ENCODE measurements around the gene ZNF771. TPM values are rescaled to one million over a fixed set of nuclear protein-coding genes. Genes with fewer than 3 reads are reported as not detected.

The ZNF771 gene
- total RNA-seq, 8 experiments from 2014 or later: 1.6 to 6.9 (median 3.7) TPM

DNA sequence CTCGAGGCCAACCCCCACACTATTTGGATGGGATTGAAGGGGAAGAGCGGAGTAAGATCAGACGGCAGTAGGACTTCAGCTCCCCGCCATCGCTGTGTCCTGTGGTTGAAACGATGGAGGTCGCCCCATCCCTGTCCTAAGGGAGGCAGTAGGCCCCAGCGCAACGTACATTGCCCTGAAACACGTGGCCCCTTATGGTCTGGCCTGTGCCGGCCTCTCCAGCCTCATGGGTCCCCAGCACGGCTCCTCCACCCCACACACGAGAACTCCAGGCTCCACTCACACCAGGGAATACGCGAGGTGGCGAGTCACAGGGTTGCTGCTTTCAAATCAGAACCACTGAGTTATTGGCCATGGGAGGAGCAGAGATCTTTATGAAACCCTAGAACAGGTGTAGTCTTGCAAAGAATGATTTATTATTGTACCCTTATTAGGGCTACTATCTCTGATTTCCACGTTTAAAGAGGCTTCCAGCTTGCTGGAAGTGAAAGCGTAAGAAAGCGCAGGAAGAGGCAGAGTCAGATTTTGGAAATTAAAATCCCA is 23.1 kb downstream of the ZNF771 start:
- Histone ChIP-seq H3K4me3 (peak overlapping the region; percentile 11 to 70 (median 56)), H3K27ac (peak overlapping the region; percentile 78 to 79), H3K4me1 (replicated peaks in 1 of 2) (peaks cover 10 to 16% of the 10 kb centered on the region in 2 donors)
- WGBS, 10 experiments: 28 to 100% (median 84%) methylated on average over 2 to 12 of the region's 19 CpGs; no CpG with 5 or more reads in 1 of the 10 experiments
- in situ Hi-C loops (cut with MboI; ENCODE audit: low pct_unique_long_range_greater_than_20kb in 2 of 9, low sequenced_read_pairs in 9 of 9, unreplicated experiment in 9 of 9): loop anchor here in 5 of 9 experiments (25.0 kb wide), 1 partner anchor 207 kb away; no protein-coding TSS in a partner anchor
- peak; percentile 16 to 72 (median 50) for ATAC-seq (replicated peaks in 6 of 8)

- no peak for ATAC-seq (replicated peaks in 6 of 8)
- Histone ChIP-seq H3K27ac (no peak overlapping the region), H3K4me1 (replicated peaks in 1 of 2) (peaks cover 6 to 8% of the 10 kb centered on the region in 2 donors), H3K4me3 (no peak overlapping the region)
- WGBS, 10 experiments: 10 to 71% (median 55%) methylated on average over 1 to 4 of the region's 4 CpGs; no CpG with 5 or more reads in 2 of the 10 experiments
- in situ Hi-C loops (cut with MboI; ENCODE audit: low pct_unique_long_range_greater_than_20kb in 2 of 9, low sequenced_read_pairs in 9 of 9, unreplicated experiment in 9 of 9): loop anchor here in 5 of 9 experiments (25.0 kb wide), 1 partner anchor 202 kb away; no protein-coding TSS in a partner anchor
Observed at GRCh38 chr16:30434852-30435251, 27.4 kb downstream of the ZNF771 start.

DNA sequence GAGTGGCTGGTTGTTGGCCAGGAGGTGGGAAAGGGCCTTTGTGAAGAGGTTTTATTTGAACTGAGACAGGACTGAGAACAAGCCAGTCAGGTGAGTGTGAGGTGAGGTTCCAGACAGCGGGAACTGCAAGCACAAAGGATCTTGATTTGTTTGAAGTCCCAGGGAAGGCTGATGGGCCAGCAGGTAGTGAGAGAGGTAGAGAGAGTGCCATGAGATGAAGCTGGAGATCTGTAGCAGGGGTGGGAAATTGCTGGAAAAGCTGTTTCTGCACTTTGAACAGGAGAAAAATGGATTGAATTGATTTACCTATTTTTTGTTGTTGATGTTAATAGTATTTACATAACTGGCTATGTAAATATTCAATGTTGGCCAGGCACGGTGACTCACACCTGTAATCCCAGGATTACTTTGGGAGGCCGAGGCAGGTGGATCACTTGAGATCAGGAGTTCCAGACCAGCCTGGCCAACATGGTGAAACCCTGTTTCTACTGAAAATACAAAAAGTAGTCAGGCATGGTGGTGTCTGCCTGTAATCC is 30.2 kb downstream of the ZNF771 start:
- Histone ChIP-seq H3K4me3 (no peak overlapping the region), H3K4me1 (replicated peaks in 1 of 2) (no peaks in the 10 kb centered on the region), H3K27ac (no peak overlapping the region)
- WGBS, 10 experiments: 0 to 83% (median 67%) methylated on average over 1 to 3 of the region's 3 CpGs; no CpG with 5 or more reads in 5 of the 10 experiments
- in situ Hi-C loops (cut with MboI; ENCODE audit: low pct_unique_long_range_greater_than_20kb in 2 of 9, low sequenced_read_pairs in 9 of 9, unreplicated experiment in 9 of 9): loop anchor here in 5 of 9 experiments (25.0 kb wide), 1 partner anchor 200 kb away; no protein-coding TSS in a partner anchor
- no peak for ATAC-seq (replicated peaks in 6 of 8)

GRCh38 chr16:30438835-30439234 is 31.4 kb downstream of the ZNF771 start:
- no peak overlapping the region for H3K27ac ChIP-seq
- H3K4me3 ChIP-seq: no peak overlapping the region
- WGBS, 10 experiments: 23 to 96% (median 80%) methylated on average over 1 to 5 of the region's 5 CpGs; no CpG with 5 or more reads in 1 of the 10 experiments
- no peak for ATAC-seq (replicated peaks in 6 of 8)
- in situ Hi-C loops (cut with MboI; ENCODE audit: low pct_unique_long_range_greater_than_20kb in 2 of 9, low sequenced_read_pairs in 9 of 9, unreplicated experiment in 9 of 9): loop anchor here in 5 of 9 experiments (25.0 kb wide), 1 partner anchor 198 kb away; no protein-coding TSS in a partner anchor
- H3K4me1 ChIP-seq (replicated peaks in 1 of 2): peaks cover 0 to under 1% of the 10 kb centered on the region in 2 donors

DNA sequence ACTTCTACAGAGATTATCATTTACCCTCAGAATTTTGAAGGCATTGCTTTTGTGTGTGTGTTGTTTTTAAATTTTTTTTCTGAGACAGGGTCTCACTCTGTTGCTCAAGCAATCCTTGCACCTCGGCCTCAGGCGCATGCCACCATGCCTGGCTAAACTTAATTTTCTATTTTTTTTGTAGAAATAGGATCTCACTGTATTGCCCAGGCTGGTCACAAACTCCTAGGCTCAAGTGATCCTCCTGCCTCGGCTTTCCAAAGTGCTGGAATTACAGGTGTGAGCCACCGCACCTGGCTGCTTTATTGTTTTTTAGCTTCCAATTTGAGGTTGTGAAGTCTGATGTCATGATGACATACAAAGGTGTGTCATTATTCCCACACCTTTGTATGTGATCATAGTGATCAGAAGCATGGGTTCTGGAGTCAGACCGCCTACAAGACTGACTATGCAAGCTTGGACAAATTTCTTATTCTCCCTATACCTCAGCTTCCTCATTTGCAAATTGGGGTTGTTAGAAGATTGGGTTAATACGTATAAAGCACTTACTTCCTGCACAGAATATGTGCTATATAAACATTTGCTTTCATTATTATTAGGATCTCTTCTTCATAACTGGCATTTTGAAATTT is 32.4 kb downstream of the ZNF771 start:
- Histone ChIP-seq H3K4me1 (replicated peaks in 1 of 2) (peaks cover 8 to 10% of the 10 kb centered on the region in 2 donors), H3K27ac (no peak overlapping the region), H3K4me3 (no peak overlapping the region)
- ATAC-seq (replicated peaks in 6 of 8): no peak
- in situ Hi-C loops (cut with MboI; ENCODE audit: low pct_unique_long_range_greater_than_20kb in 2 of 9, low sequenced_read_pairs in 9 of 9, unreplicated experiment in 9 of 9): loop anchor here in 5 of 9 experiments (25.0 kb wide), 1 partner anchor 197 kb away; no protein-coding TSS in a partner anchor
- 57 to 89% (median 78%) methylated on average over 1 to 6 of the region's 6 CpGs; no CpG with 5 or more reads in 1 of the 10 experiments for WGBS, 10 experiments

DNA sequence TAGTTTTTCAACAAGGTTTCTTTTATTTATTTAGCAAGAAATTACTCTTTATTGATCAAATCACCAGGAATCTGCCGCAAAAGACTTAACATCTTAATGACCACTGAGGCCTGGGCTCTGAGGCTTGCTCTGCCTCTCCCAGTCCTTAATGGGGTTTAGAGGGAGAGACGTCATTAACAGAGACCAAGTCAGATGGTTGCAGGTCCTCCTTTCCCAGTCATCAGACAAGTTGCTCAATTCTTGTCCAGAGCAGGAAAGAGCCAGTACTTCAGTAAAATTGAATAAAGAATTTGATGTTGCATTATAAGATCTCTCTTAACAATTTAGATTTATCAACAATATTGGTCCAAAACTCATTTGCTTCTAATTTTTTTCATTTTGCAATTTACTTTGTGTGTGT is 36.2 kb downstream of the ZNF771 start:
- Histone ChIP-seq H3K4me1 (replicated peaks in 1 of 2) (peaks cover 14% of the 10 kb centered on the region in 2 donors), H3K4me3 (peak overlapping the region in 2 of 5 donors; percentile 57 to 81), H3K27ac (no peak overlapping the region)
- in situ Hi-C loops (cut with MboI; ENCODE audit: low pct_unique_long_range_greater_than_20kb in 2 of 9, low sequenced_read_pairs in 9 of 9, unreplicated experiment in 9 of 9): loop anchor here in 5 of 9 experiments (25.0 kb wide), 1 partner anchor 194 kb away; no protein-coding TSS in a partner anchor
- WGBS, 10 experiments: 79 to 100% (median 87%) methylated on average over 1 to 2 of the region's 2 CpGs; no CpG with 5 or more reads in 2 of the 10 experiments
- no peak for ATAC-seq (replicated peaks in 6 of 8)

- ATAC-seq (replicated peaks in 6 of 8): no peak
- Histone ChIP-seq H3K4me1 (replicated peaks in 1 of 2) (peaks cover 14% of the 10 kb centered on the region in 2 donors), H3K4me3 (peak overlapping the region; percentile 57 to 90 (median 78)), H3K27ac (peak overlapping the region; percentile 92 to 96)
- in situ Hi-C loops (cut with MboI; ENCODE audit: low pct_unique_long_range_greater_than_20kb in 2 of 9, low sequenced_read_pairs in 9 of 9, unreplicated experiment in 9 of 9): loop anchor here in 5 of 9 experiments (25.0 kb wide), 1 partner anchor 193 kb away; no protein-coding TSS in a partner anchor
- 74 to 97% (median 92%) methylated on average over 2 to 16 of the region's 29 CpGs for WGBS, 10 experiments
Observed at GRCh38 chr16:30444231-30445148, 37.1 kb downstream of the ZNF771 start.

DNA sequence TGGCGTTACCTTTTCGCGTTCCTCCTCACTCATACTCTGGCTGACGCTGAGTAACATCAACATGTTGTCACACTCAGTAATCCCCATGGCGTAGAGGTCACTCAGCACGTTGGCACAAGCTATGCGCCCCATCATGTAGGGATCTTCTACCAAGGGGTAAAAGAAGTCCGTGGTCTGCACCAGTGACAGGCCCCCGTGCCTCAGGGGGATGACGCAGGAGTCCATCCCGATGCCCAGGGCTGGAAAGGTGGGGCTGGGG is 37.7 kb downstream of the ZNF771 start:
- ATAC-seq (replicated peaks in 6 of 8): no peak

GRCh38 chr16:30445408-30446202 is 38.2 kb downstream of the ZNF771 start, which contains the start of gene SEPHS2:
SEPHS2 (minus strand) TSS chr16:30445874; CDS start chr16:30445727, 147 bp downstream.
- ATAC-seq (replicated peaks in 6 of 8): peak; percentile 94 to 98 (median 96)
- WGBS, 10 experiments: 0 to 42% (median 5%) methylated on average over 1 to 16 of the region's 59 CpGs
- H3K4me3 ChIP-seq: peak within 1 kb of the TSS; percentile 57 to 90 (median 78)
- H3K4me1 ChIP-seq (replicated peaks in 1 of 2): peaks cover 14% of the 10 kb centered on the region in 2 donors
- peak within 1 kb of the TSS; percentile 92 to 96 for H3K27ac ChIP-seq
- in situ Hi-C loops (cut with MboI; ENCODE audit: low pct_unique_long_range_greater_than_20kb in 2 of 9, low sequenced_read_pairs in 9 of 9, unreplicated experiment in 9 of 9): loop anchor here in 5 of 9 experiments (25.0 kb wide), 1 partner anchor 192 kb away; no protein-coding TSS in a partner anchor

More for the DNA sequence above, 37.7 kb downstream of the ZNF771 start:
- in situ Hi-C loops (cut with MboI; ENCODE audit: low pct_unique_long_range_greater_than_20kb in 2 of 9, low sequenced_read_pairs in 9 of 9, unreplicated experiment in 9 of 9): loop anchor here in 5 of 9 experiments (25.0 kb wide), 1 partner anchor 192 kb away; no protein-coding TSS in a partner anchor
- 28 to 100% (median 71%) methylated on average over 2 to 6 of the region's 11 CpGs; no CpG with 5 or more reads in 3 of the 10 experiments for WGBS, 10 experiments
- Histone ChIP-seq H3K4me1 (replicated peaks in 1 of 2) (peaks cover 14% of the 10 kb centered on the region in 2 donors), H3K27ac (peak overlapping the region; percentile 92 to 96), H3K4me3 (peak overlapping the region; percentile 57 to 90 (median 78))

DNA sequence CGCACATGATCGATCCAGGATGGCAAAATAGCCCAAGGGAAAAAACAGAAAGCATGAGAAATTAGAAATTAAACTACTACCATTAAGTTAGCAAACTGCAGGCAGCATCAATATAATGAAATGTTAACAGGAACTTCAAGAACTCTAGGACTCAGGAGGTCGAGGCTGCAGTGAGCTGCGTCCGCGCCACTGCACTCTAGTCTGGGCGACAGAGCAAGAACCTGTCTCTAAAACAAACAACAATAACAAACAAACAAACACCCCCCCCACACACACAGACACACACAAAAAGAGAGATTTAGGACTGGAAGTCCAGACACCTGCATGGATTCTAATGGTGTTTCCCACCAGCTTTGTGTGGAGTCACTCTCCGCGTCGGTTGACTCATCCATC is 38.8 kb downstream of the ZNF771 start:
- 39 to 100% (median 78%) methylated on average over 1 to 7 of the region's 10 CpGs; no CpG with 5 or more reads in 1 of the 10 experiments for WGBS, 10 experiments
- ATAC-seq (replicated peaks in 6 of 8): no peak
- H3K4me3 ChIP-seq: peak overlapping the region; percentile 57 to 90 (median 78)
- H3K27ac ChIP-seq: peak overlapping the region; percentile 92 to 96
- in situ Hi-C loops (cut with MboI; ENCODE audit: low pct_unique_long_range_greater_than_20kb in 2 of 9, low sequenced_read_pairs in 9 of 9, unreplicated experiment in 9 of 9): loop anchor here in 5 of 9 experiments (25.0 kb wide), 1 partner anchor 191 kb away; no protein-coding TSS in a partner anchor
- H3K4me1 ChIP-seq (replicated peaks in 1 of 2): peaks cover 14% of the 10 kb centered on the region in 2 donors

GRCh38 chr16:30447512-30448226 is 40.3 kb downstream of the ZNF771 start:
- in situ Hi-C loops (cut with MboI; ENCODE audit: low pct_unique_long_range_greater_than_20kb in 2 of 9, low sequenced_read_pairs in 9 of 9, unreplicated experiment in 9 of 9): loop anchor here in 5 of 9 experiments (25.0 kb wide), 1 partner anchor 190 kb away; no protein-coding TSS in a partner anchor
- ATAC-seq (replicated peaks in 6 of 8): no peak
- Histone ChIP-seq H3K4me1 (replicated peaks in 1 of 2) (peaks cover 14% of the 10 kb centered on the region in 2 donors), H3K4me3 (no peak overlapping the region), H3K27ac (no peak overlapping the region)
- WGBS, 10 experiments: 66 to 100% (median 76%) methylated on average over 2 to 9 of the region's 12 CpGs; no CpG with 5 or more reads in 1 of the 10 experiments

All from motor neuron (in vitro differentiated cells).